ENCODE results near the gene GAB4.
"Not testable (repeated sequence)": the region's sequence is repeated elsewhere in the genome, so short reads cannot be mapped to it uniquely, and the experiment has no call there.

Gene GAB4, protein sequence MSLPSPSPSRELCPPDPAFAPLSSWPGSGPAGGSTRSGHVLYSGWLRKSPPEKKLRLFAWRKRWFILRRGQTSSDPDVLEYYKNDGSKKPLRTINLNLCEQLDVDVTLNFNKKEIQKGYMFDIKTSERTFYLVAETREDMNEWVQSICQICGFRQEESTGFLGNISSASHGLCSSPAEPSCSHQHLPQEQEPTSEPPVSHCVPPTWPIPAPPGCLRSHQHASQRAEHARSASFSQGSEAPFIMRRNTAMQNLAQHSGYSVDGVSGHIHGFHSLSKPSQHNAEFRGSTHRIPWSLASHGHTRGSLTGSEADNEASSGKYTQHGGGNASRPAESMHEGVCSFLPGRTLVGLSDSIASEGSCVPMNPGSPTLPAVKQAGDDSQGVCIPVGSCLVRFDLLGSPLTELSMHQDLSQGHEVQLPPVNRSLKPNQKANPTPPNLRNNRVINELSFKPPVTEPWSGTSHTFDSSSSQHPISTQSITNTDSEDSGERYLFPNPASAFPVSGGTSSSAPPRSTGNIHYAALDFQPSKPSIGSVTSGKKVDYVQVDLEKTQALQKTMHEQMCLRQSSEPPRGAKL

DNA sequence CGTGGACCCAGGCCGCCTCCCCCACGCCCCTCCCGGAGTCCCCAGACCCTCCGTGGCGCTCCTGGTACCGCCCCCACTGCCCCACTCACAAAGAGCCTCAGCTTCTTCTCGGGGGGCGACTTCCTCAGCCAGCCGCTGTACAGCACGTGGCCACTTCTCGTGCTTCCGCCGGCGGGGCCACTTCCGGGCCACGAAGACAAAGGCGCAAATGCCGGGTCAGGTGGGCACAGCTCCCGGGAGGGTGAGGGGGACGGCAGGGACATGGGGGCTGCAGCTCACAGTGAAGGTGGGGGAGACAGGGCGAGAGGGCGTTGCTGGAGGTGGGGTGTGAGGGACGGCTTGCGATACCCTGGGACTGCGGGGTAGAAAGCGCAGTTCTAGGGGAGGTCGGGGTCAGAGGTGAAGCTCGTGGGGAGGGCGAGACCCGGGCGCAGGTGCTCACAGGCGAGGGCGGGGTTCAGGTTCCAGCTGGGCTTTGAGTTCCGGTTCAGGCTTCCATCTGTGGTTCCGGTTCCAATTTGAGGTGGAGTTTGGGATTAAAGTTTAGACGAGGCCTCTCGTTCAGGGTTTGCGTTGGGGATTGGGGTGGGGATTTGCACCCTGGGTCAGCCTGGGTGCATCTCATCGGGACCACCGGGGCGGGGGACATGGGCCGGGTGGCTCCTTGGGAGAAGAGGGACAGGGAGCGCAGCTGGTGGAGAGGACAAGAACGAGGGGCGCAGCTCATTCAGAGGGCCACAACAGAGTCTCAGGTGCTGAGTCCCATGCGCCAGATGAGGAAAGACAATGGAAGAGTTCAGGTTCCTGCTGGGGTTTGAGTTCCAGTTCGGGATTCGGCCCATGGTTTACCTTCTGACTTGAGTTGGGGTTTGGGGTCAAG lies at the start of gene GAB4:
GAB4 (minus strand) TSS at position 371 of the 880 bp plus-strand sequence; CDS start at position 263, 108 bp downstream.
- no peak for DNase-seq

DNA sequence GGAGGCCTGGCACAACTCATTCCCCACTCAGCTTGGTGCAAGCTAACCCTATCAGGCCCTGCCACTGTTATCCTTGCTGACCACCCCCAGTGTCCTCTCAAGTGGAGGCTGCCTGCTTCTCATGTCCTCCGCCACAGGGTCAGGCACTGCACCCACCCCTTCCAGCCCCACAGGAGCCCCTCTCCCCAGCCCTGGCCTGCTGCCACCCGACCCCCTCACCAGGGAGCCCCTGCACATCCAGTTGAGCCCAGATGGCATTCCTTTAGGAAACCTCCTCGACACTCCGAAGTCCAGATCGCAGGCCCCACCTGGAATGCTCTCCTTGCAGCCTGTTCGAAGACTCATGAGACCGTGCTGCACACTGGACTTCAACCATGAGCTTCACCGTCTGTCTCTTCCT lies 48.8 kb upstream of the GAB4 start:
- no peak for DNase-seq

DNA sequence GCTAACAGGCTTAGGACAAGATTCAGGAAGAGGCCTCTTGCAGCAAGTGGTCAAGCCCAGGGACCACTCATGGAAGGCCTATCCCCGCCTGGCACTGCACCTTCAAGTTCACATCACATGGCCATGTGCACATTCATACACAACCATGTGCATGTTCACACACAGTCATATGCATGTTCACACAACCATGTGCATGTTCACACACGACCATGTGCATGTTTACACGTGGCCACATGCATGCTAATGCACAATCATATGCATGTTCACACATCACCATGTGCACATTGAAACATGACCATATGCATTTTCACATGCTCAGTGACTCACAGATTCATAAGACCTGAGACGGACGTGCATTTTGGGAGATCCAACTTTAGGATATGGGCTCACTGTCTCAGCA lies 48.0 kb upstream of the GAB4 start:
- no peak for DNase-seq

DNA sequence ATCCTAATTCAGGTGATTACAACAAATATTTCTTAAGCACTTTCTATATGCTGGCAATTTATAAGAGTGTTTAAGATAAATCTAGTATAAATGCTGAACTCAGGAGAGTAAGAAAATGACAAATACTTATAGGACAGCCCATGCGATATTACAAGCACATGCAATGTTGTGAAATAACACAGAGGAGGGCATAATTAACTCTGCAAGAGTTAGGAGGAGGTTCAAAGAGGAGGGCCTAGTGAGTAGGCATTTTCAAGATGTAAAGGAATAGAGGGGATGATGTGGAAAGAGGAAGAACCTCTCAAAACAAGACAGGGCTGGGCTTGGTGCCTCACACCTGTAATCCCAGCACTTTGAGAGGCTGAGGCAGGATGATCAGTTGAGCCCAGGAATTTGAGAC lies 39.6 kb upstream of the GAB4 start:
- peak in 1 of 3 donors; percentile 19 for DNase-seq

DNA sequence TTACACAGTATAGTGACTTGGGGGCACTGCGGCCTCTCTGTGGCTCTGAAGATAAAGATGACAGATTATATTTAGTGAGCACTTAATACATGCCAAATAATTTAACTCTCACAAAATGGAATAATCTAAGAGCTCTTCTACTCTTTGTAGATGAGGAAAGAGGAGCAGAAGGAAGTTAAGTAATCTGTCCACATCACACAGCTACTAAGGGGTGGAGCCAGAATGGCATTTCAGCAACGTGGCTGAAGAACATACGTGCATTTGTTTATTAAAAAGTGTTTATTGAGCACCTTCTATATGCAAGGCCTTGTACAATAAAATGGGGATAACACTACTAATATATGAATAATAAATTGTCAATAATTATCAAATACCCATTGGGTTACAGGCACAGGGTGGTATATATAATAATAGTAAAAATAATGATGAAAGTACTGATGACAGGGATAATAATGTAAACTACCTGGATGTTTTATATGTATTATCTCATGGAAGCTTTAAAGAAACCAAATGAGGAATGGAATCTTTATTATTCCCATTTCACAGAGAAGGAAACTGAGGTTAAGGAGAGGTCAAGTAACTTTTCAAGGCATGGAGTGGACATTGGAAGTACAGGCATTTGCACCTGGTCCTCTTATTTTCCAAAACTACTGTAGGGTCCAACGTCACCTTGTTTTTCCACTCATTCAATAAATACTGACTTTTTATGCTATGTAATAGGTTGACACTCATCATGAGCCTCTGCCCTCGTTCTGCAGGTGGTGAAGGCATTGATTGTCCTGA lies 38.7 kb upstream of the GAB4 start:
- peak; percentile 26 to 42 (median 28) for DNase-seq

DNA sequence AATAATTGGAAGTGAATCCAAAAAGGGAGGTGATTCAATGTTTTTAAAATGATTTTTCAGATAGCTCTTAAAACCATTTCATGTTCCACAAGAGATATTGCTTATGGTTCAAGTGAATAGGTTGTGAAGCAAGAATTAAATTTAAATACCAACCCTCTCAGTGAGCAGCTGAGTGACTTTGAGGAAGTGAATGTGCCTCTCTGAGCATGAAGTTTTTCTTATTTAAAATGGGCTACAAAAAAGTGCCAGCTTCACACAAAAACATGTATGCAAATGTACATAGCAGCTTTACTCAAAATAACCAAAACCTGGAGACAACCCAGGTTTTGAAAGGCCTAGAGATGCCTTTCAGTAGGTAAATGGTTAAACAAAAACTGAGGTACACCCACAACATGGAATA lies 35.5 kb upstream of the GAB4 start:
- no peak for DNase-seq

DNA sequence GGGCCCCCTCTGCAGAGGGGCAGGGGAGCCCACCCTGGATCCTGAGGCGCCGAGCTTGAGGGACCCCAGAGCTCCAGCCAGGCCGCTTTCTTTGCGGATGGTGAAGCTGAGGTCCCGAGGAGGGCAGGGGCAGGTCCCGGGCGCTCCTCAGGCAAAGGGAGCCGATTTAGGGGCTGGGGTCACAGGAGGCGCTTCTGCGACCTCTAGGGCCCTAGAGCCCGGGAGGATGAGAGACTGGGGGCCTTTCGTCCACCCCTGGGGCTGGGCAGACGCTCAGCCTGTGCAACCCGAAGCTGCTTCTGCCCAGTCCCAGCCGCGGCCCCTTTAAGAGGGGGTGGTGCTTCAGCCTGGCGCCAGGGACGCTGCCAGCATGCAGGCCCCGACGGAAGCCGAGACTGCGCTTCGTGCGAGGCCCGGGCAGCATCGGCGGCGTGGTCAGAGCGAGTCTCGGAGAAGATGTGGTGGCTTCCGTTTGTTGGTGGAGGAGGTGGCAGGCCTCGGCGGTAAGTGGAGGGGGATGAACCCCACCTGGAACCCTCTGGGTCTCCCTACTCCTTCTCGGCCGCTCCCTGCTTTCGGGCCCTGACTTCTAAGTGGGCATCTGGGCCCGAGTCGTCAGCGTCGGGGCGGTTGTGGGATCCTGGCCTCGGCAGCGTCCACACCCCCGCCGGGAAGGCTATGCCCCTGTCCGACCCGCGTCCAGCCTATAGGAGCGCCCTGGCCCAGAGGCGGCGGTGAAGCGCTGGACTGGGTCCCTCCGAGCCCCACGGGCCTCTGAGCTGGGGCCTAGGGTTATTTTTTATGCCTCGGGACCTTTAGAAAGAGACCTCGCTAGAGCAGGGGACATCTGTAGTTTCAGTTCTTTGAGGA lies 29.1 kb upstream of the GAB4 start:
- not testable (repeated sequence) for DNase-seq

DNA sequence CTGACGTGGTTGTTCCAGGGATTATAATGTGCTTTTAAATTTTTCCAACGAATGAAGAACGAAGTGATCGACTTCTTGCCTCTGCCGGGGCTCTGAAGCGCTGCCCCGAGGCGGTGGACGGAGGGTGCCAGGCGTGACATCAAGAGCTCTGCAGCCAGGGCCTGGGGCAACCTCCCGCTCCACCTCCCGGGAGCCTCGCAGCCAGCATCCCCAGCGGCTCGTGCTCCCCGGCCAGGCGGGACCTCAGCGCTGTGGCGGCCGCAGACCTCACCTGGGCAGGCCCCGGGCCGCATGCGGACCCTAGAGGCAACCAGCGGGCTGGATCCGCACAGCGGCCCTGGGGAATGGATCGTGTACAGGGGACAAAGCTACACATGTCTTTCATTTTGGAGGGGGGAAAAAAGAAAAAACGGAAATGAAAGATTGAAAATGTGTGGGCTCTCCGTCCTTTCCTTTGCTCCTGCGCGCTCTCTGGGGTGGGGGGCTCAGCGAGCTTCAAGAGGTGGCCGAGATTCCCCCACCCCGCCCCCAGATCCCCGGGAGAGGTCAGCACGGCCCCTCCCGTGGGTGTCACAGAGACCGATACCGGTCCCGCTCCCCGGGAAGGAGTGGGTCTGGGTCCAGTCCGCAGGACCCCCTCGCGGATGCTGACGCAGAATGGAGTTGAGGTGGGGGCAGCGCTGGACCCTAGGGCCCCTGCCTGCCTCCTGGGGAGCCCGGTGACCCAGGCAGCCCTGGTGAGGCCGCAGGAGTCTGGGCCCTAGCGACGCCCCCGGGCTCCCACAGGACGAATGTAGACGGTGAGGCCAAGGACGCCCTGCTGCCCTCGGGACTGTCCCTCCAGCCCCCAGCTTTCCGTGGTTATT lies 28.2 kb upstream of the GAB4 start:
- not testable (repeated sequence) for DNase-seq

DNA sequence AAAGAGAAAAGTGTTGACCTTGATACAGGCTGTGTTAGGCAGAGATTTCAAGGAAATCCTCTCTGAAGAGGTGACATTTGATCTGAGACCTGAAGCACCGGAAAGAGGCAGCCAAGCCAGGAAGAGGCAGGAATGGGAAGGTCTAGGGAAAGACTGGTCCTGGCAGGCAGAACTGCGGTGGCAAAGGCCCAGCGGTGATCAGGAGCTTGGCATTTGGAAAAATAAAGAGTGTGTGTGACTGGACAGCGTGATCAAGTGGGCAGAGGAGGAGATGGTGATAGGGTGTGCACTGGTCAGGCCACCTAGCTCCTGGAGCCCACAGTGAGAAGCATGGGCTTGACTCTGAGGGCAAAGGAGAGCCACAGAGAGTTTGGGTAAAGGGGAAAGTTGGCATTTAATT lies 27.2 kb upstream of the GAB4 start:
- no peak for DNase-seq

DNA sequence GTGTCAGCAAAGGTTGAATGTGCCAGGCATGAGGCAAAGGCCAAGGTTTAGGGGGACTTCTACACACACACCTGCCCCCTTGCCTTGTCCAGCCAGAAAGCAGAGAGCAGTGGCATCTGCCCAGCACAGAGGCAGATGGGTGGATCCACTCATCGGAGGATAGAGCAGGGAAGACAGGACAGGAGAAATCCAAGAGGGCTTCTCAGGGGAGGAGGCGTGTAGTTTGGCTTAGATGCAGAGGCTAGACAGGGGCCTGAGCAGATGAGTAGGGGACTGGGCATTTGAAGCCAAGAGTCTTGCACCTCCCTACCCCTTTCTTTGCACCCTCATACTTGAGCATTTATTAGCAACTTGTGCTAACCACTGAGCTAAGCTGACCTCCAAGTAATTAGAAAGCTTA lies 26.5 kb upstream of the GAB4 start:
- DNase-seq, result not testable (repeated sequence)

DNA sequence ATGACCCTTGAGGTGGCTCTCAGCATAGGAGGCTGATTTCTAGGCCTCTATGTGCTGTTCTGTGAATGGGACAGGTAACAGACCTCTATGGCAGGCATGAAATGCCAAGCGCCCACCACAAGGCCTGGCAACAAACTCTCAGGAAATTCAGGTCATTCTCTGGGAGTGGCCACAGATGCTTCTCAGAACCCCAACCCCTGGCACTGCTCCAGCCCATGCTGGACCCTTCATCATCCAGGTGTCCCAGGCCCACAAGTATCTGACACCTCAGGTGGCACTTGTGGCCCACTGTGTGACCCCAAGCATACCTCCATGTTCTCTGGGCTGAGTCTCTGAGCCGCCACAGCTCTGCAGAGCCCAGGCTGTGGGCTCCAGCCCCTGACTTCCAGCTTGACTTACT lies 24.3 kb upstream of the GAB4 start:
- not testable (repeated sequence) for DNase-seq

DNA sequence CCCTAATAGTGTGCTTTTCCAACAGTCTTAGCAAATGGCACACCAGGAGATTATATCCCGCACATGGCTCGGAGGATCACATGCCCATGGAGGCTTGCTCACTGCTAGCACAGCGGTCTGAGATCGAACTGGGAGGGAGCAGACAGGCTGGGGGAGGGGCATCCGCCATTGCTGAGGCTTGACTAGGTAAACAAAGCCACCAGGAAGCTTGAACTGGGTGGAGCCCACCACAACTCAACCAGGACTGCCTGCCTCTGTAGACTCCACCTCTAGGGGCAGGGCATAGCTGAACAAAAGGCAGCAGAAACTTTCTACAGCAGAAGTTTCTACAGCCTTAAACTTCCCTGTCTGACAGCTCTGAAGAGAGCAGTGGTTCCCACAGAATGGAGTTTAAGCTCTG lies 16.4 kb upstream of the GAB4 start:
- DNase-seq, result not testable (repeated sequence)

DNA sequence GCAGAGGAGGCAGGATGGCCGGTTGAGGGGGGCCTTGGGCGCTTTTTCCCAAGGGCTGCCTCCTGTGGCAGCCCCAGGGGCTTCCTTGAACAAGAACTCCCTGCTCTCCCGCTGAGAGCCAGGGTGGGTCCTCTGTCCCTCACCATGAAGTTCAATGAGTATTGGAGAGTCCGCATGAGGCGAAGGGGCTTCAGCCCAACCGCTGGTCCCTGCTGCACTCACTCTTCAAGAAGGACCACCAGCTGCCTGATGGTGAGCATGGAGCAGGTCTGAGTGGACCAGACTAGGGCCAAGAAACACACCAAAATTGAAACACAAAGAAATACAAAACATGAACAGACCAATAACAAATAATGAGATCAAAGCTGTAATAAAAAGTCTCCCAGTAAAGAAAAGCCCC lies 7.5 kb upstream of the GAB4 start:
- DNase-seq, result not testable (repeated sequence)

DNA sequence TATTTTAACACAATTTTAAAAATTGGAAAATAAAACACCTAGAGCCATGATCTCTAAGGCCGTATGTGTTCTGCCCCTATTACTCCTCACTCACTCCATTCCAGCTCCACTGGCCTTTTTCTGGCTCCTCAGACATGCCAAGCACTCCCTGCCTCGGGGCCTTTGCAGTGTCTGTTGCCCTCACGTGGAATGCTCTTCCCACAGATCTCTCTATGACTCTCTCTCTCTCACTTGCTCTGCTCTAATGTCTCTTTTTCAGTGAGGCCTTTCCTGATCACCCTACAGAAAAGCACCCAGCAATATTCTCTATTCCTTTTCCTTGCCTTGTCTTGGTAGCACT lies 6.0 kb upstream of the GAB4 start:
- DNase-seq, result not testable (repeated sequence)

DNA sequence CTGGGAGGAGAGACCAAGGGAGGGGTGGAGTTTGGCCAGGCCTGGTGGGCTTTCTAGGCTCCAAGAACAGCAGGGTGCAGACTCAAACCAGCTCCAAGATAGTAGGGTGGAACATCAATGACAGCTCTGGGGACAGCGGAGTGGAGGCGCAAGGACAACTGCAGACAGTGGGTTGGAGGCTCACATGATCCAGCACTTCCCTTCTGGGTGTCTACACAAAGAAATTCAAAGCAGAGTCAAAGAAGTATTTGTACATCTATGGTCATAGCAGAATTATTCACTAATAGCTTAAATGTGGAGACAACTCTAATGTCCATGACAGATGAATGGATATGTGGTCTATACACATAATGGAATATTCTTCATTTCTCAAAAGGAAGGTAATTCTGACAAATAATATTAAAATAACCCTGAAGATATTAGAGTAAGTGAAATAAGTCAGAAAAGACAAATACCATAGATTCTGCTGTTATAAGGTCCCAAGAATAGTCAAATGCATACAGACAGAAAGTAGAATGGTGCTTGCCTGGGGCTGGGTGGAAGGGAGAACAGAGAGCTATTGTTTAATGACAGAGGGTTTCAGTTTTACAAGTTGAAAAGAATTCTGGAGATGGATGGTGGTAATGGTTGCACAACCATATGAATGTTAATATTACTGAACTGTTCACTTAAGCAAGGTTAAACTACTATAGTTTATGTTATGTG lies 5.5 kb upstream of the GAB4 start:
- no peak for DNase-seq

DNA sequence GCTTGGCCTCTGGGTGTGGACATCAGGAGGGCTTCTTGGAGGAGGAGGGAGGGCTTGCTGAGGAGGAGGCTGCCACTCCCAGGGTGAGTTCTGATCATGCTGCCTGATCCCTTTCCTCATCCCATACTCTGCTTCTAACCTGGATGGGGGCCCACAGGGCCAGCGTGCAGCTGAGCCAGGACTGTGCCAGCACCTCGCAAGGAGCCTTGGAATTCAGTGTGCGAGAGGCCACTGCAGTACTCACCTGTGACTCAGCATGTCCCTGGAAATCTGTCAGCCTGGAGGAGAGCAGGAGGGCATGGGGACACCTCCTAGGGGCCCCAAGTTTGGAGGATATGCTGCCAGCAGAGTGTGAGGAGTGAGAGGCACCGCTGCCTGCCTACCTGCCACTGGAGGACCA lies 4.2 kb upstream of the GAB4 start:
- DNase-seq, result no peak

DNA sequence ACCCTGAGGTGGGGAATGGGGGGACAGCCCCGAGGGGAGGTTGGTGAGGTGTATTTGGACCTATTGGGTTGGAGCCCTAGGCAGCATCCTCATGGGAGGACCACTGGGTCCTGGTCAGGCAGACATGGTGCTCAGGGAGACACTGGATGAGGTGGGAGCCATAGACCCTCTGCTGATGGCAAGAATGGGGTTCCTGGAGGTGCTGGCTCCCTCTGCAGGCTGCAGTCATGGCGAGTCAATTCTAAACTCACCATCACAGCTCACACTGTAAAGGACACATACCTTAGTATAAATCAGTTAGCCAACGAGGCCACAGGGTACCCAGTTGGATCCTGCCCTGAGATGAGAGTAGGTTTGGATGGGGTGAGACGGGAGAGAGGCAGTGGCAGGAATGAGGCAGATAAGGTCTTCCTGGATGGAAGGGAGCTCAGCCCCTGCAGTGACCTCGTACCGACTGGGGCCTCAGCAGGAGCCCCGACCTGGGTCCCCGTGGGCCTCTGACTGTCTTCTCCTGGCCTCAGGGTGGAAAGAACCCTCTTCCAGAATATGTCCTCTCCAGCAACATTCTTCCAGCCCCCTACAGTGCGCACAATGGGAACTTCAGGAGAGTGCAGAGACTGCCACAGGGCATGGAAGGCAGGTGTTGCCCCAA lies 1.7 kb upstream of the GAB4 start:
- DNase-seq, result no peak

DNA sequence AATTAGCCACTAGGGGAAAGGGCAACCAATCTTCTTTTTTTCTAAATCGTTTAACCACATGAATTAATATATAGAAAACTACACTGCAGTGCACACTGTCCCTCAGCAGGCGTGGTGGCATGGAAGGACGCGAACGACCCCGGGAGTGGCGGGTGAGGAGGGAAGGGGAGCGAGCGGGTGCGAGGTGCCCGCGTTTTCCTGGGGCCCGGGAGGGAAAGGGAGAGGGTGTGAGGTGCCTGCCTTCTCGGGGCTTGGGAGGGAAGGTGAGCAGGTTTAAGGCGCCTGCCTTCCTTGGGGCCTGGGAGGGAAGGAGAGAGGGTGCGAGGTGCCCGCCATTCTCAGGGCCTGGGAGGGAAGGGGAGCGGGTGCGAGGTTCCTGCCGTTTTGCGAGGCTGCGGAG lies 765 bp downstream of the GAB4 start:
- no peak for DNase-seq

DNA sequence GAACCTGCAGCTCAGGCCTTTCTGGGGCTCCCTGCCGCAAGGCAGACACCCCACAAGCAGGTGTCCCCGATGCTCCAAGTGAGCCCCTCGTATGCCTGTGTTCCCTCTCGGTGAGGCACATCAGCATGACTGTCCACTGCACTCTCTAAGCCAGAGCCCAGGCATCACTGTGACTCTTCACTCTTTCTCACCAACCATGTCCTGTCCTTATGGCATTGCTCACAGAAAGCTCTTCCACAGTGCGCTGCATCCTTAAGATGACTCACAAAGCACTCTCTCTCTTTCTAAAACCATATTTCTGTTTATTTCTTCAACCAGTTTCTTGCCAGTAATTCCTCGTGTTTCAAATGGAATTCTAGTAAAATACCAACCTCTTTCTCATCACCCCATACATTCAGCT lies 18.1 kb downstream of the GAB4 start:
- no peak for DNase-seq

DNA sequence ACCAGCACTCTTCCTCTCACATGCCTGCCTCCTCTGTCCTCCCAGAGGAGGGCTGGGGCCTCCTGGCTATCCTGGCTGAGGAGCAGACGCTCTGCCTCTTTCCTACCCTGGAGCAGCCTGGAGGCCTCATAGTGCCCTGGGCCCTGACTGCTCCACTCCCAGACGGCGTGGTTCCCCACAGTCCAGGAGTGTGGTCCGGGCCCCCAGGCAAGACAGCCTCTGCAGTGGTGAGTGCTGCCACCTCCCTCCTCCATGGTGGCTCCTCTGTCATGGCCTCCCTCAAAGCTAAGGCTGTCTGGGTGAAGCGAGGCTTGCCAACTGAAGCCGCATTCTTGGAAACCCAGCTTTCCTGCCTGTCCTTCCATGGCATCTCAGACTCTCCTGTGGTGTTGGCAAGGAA lies 19.8 kb downstream of the GAB4 start:
- no peak for DNase-seq

Measured in suppressor macrophage treated with lipopolysaccharide for 1 hour (primary cell).